B cell (primary cell): ENCODE measurements around the gene DMXL2. TPM values are rescaled to one million over a fixed set of nuclear protein-coding genes. Genes with fewer than 3 reads are reported as not detected.
"Not testable (repeated sequence)": the region's sequence is repeated elsewhere in the genome, so short reads cannot be mapped to it uniquely, and the experiment has no call there.

Experiments
- ATAC-seq: fragments of 200-7000 bp; cut with Tn5 transposase; one replicate; pipeline ENCODE4 v1.10.0; 2021; ENCODE audit warnings: low read depth, mild to moderate bottlenecking, moderate number of reproducible peaks, moderate library complexity
- CTCF ChIA-PET: fragments of 350-600 bp; sonication (Branson Sonifier 250); formaldehyde crosslinking; loops from one replicate; lab custom pipeline; 2021; ENCODE audit warnings: antibody characterized with exemption, inconsistent platforms; lab: Charles Lee
- POLR2A ChIA-PET: fragments of 350-600 bp; sonication (Branson Sonifier 250); formaldehyde crosslinking; loops from one replicate; lab custom pipeline; 2021; ENCODE audit warnings: antibody characterized with exemption; lab: Charles Lee
- DNase-seq: peaks from one replicate; pipeline ENCODE4 v3.0.0; 2013
- H2AFZ ChIP-seq: 2 replicates; pipeline ENCODE4 v1.6.1; 2012; ENCODE audit warnings: mild to moderate bottlenecking, low read depth, low read length; ENCODE audit not compliant: insufficient read depth, poor library complexity, severe bottlenecking
- H3K27ac ChIP-seq, 2 donors: 1 replicate in 1 of 2; 2 replicates in 1 of 2; pipeline ENCODE4 v1.5.1; 2012 to 2013; ENCODE audit warnings: low read length in 2 of 2, mild to moderate bottlenecking in 2 of 2, moderate library complexity in 1 of 2
- H3K27me3 ChIP-seq, 4 experiments: fragments of 200-600 bp in 1 of 4; sonication (generic) in 1 of 4; replicated peaks in 1 of 4; 1 replicate in 2 of 4; 2 replicates in 2 of 4; pipeline versions ENCODE4 v1.6.1 to v1.7.0; 2013 to 2016; ENCODE audit warnings: low read length in 3 of 4, mild to moderate bottlenecking in 2 of 4, mixed read lengths in 1 of 4, moderate library complexity in 1 of 4; ENCODE audit not compliant: insufficient read depth in 4 of 4, control insufficient read depth in 3 of 4; ENCODE audit errors: control extremely low read depth in 1 of 4
- H3K36me3 ChIP-seq, 2 experiments: replicated peaks in 1 of 2; 1 replicate in 1 of 2; 2 replicates in 1 of 2; pipeline versions ENCODE4 v1.6.1 to v1.7.1; 2013; ENCODE audit warnings: low read length in 1 of 2; ENCODE audit not compliant: insufficient read depth in 2 of 2, control insufficient read depth in 1 of 2; ENCODE audit errors: control extremely low read depth in 1 of 2, extremely low read depth in 1 of 2
- H3K4me1 ChIP-seq, 2 donors: fragments of 200-600 bp in 1 of 2; sonication (generic) in 1 of 2; 1 replicate in 1 of 2; 2 replicates in 1 of 2; pipeline versions ENCODE4 v1.5.1 to v1.6.1; 2013 to 2017; ENCODE audit warnings: low read length in 2 of 2; ENCODE audit not compliant: control insufficient read depth in 2 of 2, insufficient read depth in 2 of 2
- H3K4me2 ChIP-seq: replicated peaks from 2 replicates; pipeline ENCODE3; 2012; ENCODE audit warnings: mild to moderate bottlenecking, low read depth, low read length; ENCODE audit not compliant: poor library complexity, severe bottlenecking
- H3K4me3 ChIP-seq, 5 experiments: fragments of 200-600 bp in 1 of 5; sonication (generic) in 1 of 5; 1 replicate in 3 of 5; 2 replicates in 2 of 5; pipeline versions ENCODE4 v1.5.1 to v1.7.0; 2011 to 2016; ENCODE audit warnings: low read length in 4 of 5, mild to moderate bottlenecking in 4 of 5, low read depth in 2 of 5, control low read depth in 1 of 5, moderate library complexity in 1 of 5; ENCODE audit not compliant: insufficient read depth in 1 of 5; ENCODE audit errors: control extremely low read depth in 1 of 5, extremely low read depth in 1 of 5
- H3K79me2 ChIP-seq: fragments of 200-600 bp; sonication (generic); one replicate; pipeline ENCODE4 v1.6.0; 2016; ENCODE audit warnings: low read length; ENCODE audit not compliant: control insufficient read depth, insufficient read depth
- H3K9ac ChIP-seq: fragments of 200-600 bp; sonication (generic); 2 replicates; pipeline ENCODE4 v1.6.1; 2017; ENCODE audit warnings: mild to moderate bottlenecking, low read length, moderate library complexity
- H3K9me3 ChIP-seq, 3 donors: one replicate each; pipeline versions ENCODE4 v1.6.1 to v1.7.1; 2013; ENCODE audit warnings: low read length in 2 of 3; ENCODE audit not compliant: control insufficient read depth in 2 of 3, insufficient read depth in 1 of 3; ENCODE audit errors: control extremely low read depth in 1 of 3
- H4K20me1 ChIP-seq: 2 replicates; pipeline ENCODE4 v1.6.0; 2012; ENCODE audit warnings: mild to moderate bottlenecking, low read length; ENCODE audit not compliant: insufficient read depth, control insufficient read depth, poor library complexity, severe bottlenecking
- H3K27ac Mint-ChIP-seq: one replicate; pipeline ENCODE4 v1.8.0; 2021; ENCODE audit warnings: mixed read lengths
- H3K27me3 Mint-ChIP-seq: one replicate; pipeline ENCODE4 v1.8.0; 2021; ENCODE audit warnings: mixed read lengths
- H3K4me1 Mint-ChIP-seq: one replicate; pipeline ENCODE4 v1.8.0; 2021; ENCODE audit warnings: mixed read lengths
- H3K4me3 Mint-ChIP-seq: one replicate; pipeline ENCODE4 v1.8.0; 2021; ENCODE audit warnings: mixed read lengths
- H3K9me3 Mint-ChIP-seq: one replicate; pipeline ENCODE4 v1.8.0; 2022; ENCODE audit warnings: mixed read lengths; ENCODE audit not compliant: insufficient read depth
- EZH2 ChIP-seq: IDR thresholded peaks from 2 replicates; pipeline ENCODE4 v1.6.1; 2012; ENCODE audit warnings: borderline replicate concordance, low read depth, mild to moderate bottlenecking, moderate library complexity, low read length; ENCODE audit not compliant: insufficient read depth, poor library complexity, severe bottlenecking
- WGBS: methylation state at CpG from one replicate; pipeline ENCODE4 v1.1.5; 2013; ENCODE audit warnings: missing lambda C conversion rate; ENCODE audit not compliant: insufficient coverage; 5-methylcytosine and 5-hydroxymethylcytosine counted together
- intact Hi-C: fragments of 100-400 bp; cut with micrococcal nuclease; formaldehyde crosslinking; loops from one replicate; pipeline ENCODE4 v1.10.0; 2022
- polyA plus RNA-seq: library from polyadenylated mRNA; depleted of rRNA; stranded (reverse); fragments of >200 nt; gene quantifications from 2 replicates; pipeline ENCODE4 v1.2.3, GENCODE V29; 2012
- total RNA-seq, 2 donors: library from RNA; stranded (reverse); fragments of 120-200 nt in 1 of 2; gene quantifications; 1 replicate in 1 of 2; 2 replicates in 1 of 2; pipeline versions ENCODE4 v1.2.3 to v1.2.4, GENCODE V29; 2013 to 2022
- TF ChIP-seq, protein P1 (sequence below): fragments of 200-600 bp; IDR thresholded peaks from one replicate; pipeline ENCODE4 v1.8.0; 2022; ENCODE audit warnings: antibody characterized with exemption, mild to moderate bottlenecking

Gene DMXL2
- total and polyA plus RNA-seq, 2 donors (not counting 1 experiment from before 2014, with no cell fraction given): 1.4 to 5.6 TPM

DNA sequence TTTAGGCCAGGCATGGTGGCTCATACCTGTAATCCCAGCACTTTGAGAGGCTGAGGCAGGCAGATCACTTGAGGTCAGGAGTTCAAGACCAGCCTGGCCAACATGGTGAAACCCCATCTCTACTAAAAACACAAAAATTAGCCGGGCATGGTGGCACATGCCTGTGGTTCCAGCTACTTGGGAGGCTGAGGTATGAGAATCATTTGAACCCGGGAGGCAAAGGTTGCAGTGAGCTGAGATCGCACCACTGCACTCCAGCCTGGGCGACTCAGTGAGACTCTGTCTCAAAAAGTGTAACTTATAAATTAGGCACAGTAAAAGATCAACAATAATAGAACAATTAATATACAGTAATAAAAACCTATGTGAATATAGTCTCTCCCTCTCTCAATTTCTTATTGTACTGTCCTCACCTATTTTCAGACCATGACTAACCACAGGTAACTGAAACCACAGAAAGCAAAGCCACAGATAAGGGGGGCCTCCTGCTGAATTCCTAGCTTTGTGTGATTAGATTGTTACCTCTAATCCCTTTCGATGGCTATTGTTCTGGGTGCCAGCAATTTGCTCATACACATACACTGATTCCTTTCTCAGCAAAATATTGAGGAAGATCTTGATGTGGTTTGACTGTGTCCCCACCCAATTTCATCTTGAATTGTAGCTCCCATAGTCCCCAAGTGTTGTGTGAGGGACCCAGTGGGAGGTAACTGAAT lies 176.4 kb downstream of the DMXL2 start:
- intact Hi-C loops, H3K27me3 ChIP-seq, ATAC-seq, H4K20me1 ChIP-seq, H3K27ac Mint-ChIP-seq, H3K4me2 ChIP-seq, DNase-seq, H3K4me3 ChIP-seq, H3K9me3 Mint-ChIP-seq, H3K4me3 Mint-ChIP-seq, H3K27ac ChIP-seq, H3K9me3 ChIP-seq, CTCF ChIA-PET, POLR2A ChIA-PET, H3K9ac ChIP-seq, H3K4me1 ChIP-seq, H2AFZ ChIP-seq, H3K4me1 Mint-ChIP-seq, H3K79me2 ChIP-seq, H3K27me3 Mint-ChIP-seq, H3K36me3 ChIP-seq: not testable (repeated sequence)
- WGBS: 100% methylated on average over 1 of the region's 5 CpGs

- H3K4me1 Mint-ChIP-seq: no peaks in the 10 kb centered on the region
- H3K27me3 Mint-ChIP-seq: no peaks in the 10 kb centered on the region
- no peak overlapping the region for H3K4me3 Mint-ChIP-seq
- TF ChIP-seq, protein P1, sequence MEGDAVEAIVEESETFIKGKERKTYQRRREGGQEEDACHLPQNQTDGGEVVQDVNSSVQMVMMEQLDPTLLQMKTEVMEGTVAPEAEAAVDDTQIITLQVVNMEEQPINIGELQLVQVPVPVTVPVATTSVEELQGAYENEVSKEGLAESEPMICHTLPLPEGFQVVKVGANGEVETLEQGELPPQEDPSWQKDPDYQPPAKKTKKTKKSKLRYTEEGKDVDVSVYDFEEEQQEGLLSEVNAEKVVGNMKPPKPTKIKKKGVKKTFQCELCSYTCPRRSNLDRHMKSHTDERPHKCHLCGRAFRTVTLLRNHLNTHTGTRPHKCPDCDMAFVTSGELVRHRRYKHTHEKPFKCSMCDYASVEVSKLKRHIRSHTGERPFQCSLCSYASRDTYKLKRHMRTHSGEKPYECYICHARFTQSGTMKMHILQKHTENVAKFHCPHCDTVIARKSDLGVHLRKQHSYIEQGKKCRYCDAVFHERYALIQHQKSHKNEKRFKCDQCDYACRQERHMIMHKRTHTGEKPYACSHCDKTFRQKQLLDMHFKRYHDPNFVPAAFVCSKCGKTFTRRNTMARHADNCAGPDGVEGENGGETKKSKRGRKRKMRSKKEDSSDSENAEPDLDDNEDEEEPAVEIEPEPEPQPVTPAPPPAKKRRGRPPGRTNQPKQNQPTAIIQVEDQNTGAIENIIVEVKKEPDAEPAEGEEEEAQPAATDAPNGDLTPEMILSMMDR: no peak
- TF ChIP-seq EZH2: no peak
- Histone ChIP-seq H3K36me3 (no peaks in the 10 kb centered on the region), H3K4me2 (no peak overlapping the region), H3K27ac (no peak overlapping the region), H3K9me3 (peaks cover 0 to 7% (median 0%) of the 10 kb centered on the region in 3 donors), H3K79me2 (no peaks in the 10 kb centered on the region), H3K27me3 (peaks cover 0 to 3% (median 0%) of the 10 kb centered on the region in 4 experiments), H3K4me3 (no peak overlapping the region), H4K20me1 (no peaks in the 10 kb centered on the region), H2AFZ (no peak overlapping the region), H3K4me1 (no peaks in the 10 kb centered on the region), H3K9ac (no peak overlapping the region)
- DNase-seq (no peak), ATAC-seq (no peak)
- POLR2A ChIA-PET: no interaction called here
- WGBS: no CpG with 5 or more reads among the region's 1 CpG
- intact Hi-C loops: no loop called here
- CTCF ChIA-PET: no interaction called here
- no peak overlapping the region for H3K27ac Mint-ChIP-seq
- no peaks in the 10 kb centered on the region for H3K9me3 Mint-ChIP-seq
Observed at GRCh38 chr15:51444807-51445206, 177.8 kb downstream of the DMXL2 start.
